ENCODE data around the gene MOB2. TPM values are rescaled to one million over a fixed set of nuclear protein-coding genes. Genes with fewer than 3 reads are reported as not detected.

Gene MOB2
- polyA plus RNA-seq, 1 experiment: 61.3 TPM

DNA sequence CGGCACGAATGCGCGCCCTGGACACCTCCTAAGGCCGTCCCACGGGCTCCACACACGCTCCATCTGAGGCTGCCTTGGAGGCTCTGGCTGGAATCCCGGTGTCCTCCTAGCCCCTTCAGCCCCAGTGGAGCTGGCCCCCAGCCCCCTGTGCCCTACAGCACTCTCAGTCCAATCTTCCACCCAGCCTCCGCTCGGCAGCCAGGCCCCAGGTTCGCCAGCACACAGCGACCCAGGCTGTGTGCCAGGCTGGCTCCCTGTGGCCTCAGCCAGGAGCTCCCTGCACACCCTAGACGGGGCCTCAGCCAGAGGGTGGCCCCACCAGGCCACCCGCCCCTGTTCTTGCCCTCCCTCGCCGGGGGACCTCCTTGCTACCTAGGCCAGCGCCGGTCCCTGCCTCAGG is 18.6 kb downstream of the MOB2 start:
- POLR2A ChIA-PET: no interaction called here
- TF ChIP-seq, protein P1, sequence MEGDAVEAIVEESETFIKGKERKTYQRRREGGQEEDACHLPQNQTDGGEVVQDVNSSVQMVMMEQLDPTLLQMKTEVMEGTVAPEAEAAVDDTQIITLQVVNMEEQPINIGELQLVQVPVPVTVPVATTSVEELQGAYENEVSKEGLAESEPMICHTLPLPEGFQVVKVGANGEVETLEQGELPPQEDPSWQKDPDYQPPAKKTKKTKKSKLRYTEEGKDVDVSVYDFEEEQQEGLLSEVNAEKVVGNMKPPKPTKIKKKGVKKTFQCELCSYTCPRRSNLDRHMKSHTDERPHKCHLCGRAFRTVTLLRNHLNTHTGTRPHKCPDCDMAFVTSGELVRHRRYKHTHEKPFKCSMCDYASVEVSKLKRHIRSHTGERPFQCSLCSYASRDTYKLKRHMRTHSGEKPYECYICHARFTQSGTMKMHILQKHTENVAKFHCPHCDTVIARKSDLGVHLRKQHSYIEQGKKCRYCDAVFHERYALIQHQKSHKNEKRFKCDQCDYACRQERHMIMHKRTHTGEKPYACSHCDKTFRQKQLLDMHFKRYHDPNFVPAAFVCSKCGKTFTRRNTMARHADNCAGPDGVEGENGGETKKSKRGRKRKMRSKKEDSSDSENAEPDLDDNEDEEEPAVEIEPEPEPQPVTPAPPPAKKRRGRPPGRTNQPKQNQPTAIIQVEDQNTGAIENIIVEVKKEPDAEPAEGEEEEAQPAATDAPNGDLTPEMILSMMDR (IDR thresholded peaks at IDR 0.05; ENCODE audit: insufficient read depth, low read depth, low read length): no peak
- Histone ChIP-seq H3K4me3 (ENCODE audit: low read depth, low read length) (no peak overlapping the region), H3K36me3 (ENCODE audit: control insufficient read depth, insufficient read depth, low read length) (peaks cover 12% of the 10 kb centered on the region), H3K27me3 (ENCODE audit: control insufficient read depth, insufficient read depth, low read length) (no peaks in the 10 kb centered on the region)
- no peak for DNase-seq (ENCODE audit: low read depth)
- CTCF ChIA-PET: no interaction called here

DNA sequence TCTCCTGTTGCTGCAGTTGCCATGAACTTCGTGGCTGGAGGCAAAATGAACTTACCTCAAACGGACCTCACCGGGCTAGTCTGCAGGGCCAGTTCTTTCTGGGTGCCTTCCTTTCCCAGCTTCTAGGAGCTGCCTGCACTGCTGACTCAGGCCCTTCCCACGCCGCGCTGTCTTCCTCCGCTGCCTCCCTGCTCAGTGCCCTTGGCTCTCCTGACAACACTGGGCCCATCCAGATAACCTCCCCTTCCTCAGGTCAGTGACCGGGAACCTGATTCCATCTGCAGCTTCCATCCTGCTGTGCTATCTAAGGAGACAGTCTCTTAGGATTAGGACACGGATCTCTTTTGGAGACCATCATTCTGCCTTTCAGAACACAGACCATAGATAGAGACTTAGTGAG is 19.3 kb downstream of the MOB2 start:
- Histone ChIP-seq H3K4me3 (ENCODE audit: low read depth, low read length) (no peak overlapping the region), H3K27me3 (ENCODE audit: control insufficient read depth, insufficient read depth, low read length) (no peaks in the 10 kb centered on the region), H3K36me3 (ENCODE audit: control insufficient read depth, insufficient read depth, low read length) (peaks cover 11% of the 10 kb centered on the region)
- ChIA-PET POLR2A (no interaction called here), CTCF (no interaction called here)
- DNase-seq (ENCODE audit: low read depth): no peak
- TF ChIP-seq, protein P1 (IDR thresholded peaks at IDR 0.05; ENCODE audit: insufficient read depth, low read depth, low read length): no peak

GRCh38 chr11:1466784-1467183 is 19.8 kb downstream of the MOB2 start:
- ChIA-PET POLR2A (no interaction called here), CTCF (no interaction called here)
- TF ChIP-seq, protein P1 (IDR thresholded peaks at IDR 0.05; ENCODE audit: insufficient read depth, low read depth, low read length): no peak
- Histone ChIP-seq H3K27me3 (ENCODE audit: control insufficient read depth, insufficient read depth, low read length) (no peaks in the 10 kb centered on the region), H3K36me3 (ENCODE audit: control insufficient read depth, insufficient read depth, low read length) (peaks cover 9% of the 10 kb centered on the region), H3K4me3 (ENCODE audit: low read depth, low read length) (no peak overlapping the region)
- no peak for DNase-seq (ENCODE audit: low read depth)

DNA sequence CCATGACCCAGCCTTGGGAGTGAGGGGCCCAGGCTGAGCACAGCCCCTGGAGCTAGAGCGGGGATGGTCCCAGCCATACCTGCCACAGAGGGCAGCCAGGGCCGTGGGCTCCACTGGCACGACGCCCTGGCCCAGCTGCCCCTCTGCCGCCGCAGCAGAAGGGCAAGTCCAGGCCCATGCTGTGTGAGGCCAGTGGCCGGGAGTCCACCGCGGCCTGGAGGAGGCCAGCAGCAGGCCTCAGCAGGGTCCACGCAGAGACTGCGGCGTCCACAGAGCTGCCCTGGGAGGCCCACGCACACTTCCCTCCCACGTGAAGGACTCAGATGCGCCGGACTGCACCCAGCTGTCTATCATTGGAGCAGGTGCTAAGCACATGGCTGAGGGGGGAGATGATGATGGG is 23.5 kb downstream of the MOB2 start:
- H3K36me3 ChIP-seq (ENCODE audit: control insufficient read depth, insufficient read depth, low read length): no peaks in the 10 kb centered on the region
- no peak for DNase-seq (ENCODE audit: low read depth)
- H3K4me3 ChIP-seq (ENCODE audit: low read depth, low read length): no peak overlapping the region
- no peaks in the 10 kb centered on the region for H3K27me3 ChIP-seq (ENCODE audit: control insufficient read depth, insufficient read depth, low read length)
- ChIA-PET POLR2A (no interaction called here), CTCF (no interaction called here)
- TF ChIP-seq, protein P1 (IDR thresholded peaks at IDR 0.05; ENCODE audit: insufficient read depth, low read depth, low read length): no peak

GRCh38 chr11:1462698-1462975 is 23.9 kb downstream of the MOB2 start:
- DNase-seq (ENCODE audit: low read depth): no peak
- Histone ChIP-seq H3K27me3 (ENCODE audit: control insufficient read depth, insufficient read depth, low read length) (no peaks in the 10 kb centered on the region), H3K36me3 (ENCODE audit: control insufficient read depth, insufficient read depth, low read length) (no peaks in the 10 kb centered on the region), H3K4me3 (ENCODE audit: low read depth, low read length) (no peak overlapping the region)
- TF ChIP-seq, protein P1 (IDR thresholded peaks at IDR 0.05; ENCODE audit: insufficient read depth, low read depth, low read length): no peak
- ChIA-PET POLR2A (no interaction called here), CTCF (no interaction called here)

Measured in BJ (cell line).